Measurements from ENCODE around the gene PDPN. TPM values are rescaled to one million over a fixed set of nuclear protein-coding genes. Genes with fewer than 3 reads are reported as not detected.

The PDPN gene
- total RNA-seq, 1 donor from 2014 or later, result 8.5 TPM

DNA sequence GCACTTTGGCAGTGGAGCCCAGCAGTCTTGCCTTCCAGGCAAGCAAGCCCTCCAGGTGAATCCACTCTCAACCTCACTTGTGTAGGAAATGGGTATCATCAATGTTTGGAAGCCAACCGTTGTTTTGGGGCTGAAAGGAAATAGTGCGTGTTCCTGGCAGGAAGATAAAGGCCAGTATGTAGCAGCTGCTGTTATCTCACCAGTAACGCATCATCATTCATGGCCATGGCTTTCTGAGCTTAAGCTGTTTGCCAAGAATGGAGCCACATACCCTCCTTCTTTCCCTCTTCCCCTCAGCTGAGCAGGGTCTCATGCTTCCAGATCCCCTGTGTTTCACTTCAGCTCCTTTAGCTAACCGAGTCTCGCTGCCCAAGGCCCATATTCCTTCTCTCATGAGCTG, 2.2 kb upstream of the PDPN start:
- TF ChIP-seq, protein P1, sequence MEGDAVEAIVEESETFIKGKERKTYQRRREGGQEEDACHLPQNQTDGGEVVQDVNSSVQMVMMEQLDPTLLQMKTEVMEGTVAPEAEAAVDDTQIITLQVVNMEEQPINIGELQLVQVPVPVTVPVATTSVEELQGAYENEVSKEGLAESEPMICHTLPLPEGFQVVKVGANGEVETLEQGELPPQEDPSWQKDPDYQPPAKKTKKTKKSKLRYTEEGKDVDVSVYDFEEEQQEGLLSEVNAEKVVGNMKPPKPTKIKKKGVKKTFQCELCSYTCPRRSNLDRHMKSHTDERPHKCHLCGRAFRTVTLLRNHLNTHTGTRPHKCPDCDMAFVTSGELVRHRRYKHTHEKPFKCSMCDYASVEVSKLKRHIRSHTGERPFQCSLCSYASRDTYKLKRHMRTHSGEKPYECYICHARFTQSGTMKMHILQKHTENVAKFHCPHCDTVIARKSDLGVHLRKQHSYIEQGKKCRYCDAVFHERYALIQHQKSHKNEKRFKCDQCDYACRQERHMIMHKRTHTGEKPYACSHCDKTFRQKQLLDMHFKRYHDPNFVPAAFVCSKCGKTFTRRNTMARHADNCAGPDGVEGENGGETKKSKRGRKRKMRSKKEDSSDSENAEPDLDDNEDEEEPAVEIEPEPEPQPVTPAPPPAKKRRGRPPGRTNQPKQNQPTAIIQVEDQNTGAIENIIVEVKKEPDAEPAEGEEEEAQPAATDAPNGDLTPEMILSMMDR (IDR thresholded peaks at IDR 0.05), result no peak
- no peaks in the 10 kb centered on the region for H3K9me3 ChIP-seq
- intact Hi-C loops (cut with DNase I), result no loop called here
- no peak overlapping the region for H3K27ac ChIP-seq
- no peaks in the 10 kb centered on the region for H3K27me3 ChIP-seq
- no peak overlapping the region for H3K4me3 ChIP-seq
- no peaks in the 10 kb centered on the region for H3K36me3 ChIP-seq
- no peaks in the 10 kb centered on the region for H3K4me1 ChIP-seq
- DNase-seq (ENCODE audit: low spot score in 2 of 2), result no peak

DNA sequence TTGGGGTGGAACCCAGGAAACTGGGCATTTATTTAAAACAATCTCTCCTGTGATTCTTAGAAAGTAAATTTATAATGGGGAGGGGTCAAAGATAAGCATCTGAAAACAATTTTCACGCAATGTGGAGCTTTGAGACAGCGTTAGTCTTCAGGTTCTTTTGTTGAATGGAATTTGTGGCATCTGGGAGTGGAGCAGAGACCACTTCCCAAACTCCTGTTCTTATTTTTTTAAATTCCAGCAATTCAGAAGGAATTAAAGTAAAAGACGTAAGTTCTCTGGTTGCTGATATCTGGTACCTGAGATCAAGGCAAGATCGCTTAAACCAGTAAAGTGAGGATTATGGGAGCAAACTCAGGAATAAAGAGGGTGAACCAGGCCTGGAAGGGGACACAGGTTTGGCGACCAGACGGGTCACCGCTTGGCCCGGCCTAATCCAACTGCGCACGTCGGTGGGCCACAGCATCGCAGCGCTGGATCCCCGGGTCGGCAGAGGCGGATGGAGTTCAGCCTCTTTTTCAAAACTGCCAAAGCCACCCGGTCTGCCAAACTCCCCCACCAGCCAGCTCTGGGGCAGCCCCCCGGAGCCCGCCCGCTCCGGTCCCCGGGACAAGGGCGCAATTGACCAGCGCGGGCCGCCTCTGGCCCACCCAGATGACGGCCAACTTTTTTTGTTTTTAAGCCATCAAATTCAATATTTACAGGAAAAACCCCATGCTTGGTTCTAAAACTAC, 754 bp upstream of the PDPN start:
- H3K4me1 ChIP-seq, result no peaks in the 10 kb centered on the region
- no peaks in the 10 kb centered on the region for H3K36me3 ChIP-seq
- peak overlapping the region in 1 of 2 donors; percentile 55 for H3K4me3 ChIP-seq
- DNase-seq (ENCODE audit: low spot score in 2 of 2), result no peak
- H3K27me3 ChIP-seq, result no peaks in the 10 kb centered on the region
- TF ChIP-seq, protein P1 (IDR thresholded peaks at IDR 0.05), result no peak
- H3K27ac ChIP-seq, result no peak overlapping the region
- H3K9me3 ChIP-seq, result no peaks in the 10 kb centered on the region
- intact Hi-C loops (cut with DNase I), result no loop called here

- Histone ChIP-seq H3K27ac (peak overlapping the region in 1 of 2 donors; percentile 57), H3K4me3 (peak overlapping the region; percentile 31 to 55), H3K36me3 (no peaks in the 10 kb centered on the region), H3K4me1 (no peaks in the 10 kb centered on the region), H3K27me3 (no peaks in the 10 kb centered on the region), H3K9me3 (no peaks in the 10 kb centered on the region)
- intact Hi-C loops (cut with DNase I), result no loop called here
- TF ChIP-seq, protein P1 (IDR thresholded peaks at IDR 0.05), result no peak
- no peak for DNase-seq (ENCODE audit: low spot score in 2 of 2)
These were observed 547 bp downstream of the PDPN start for GRCh38 chr1:13583966-13584791.

DNA sequence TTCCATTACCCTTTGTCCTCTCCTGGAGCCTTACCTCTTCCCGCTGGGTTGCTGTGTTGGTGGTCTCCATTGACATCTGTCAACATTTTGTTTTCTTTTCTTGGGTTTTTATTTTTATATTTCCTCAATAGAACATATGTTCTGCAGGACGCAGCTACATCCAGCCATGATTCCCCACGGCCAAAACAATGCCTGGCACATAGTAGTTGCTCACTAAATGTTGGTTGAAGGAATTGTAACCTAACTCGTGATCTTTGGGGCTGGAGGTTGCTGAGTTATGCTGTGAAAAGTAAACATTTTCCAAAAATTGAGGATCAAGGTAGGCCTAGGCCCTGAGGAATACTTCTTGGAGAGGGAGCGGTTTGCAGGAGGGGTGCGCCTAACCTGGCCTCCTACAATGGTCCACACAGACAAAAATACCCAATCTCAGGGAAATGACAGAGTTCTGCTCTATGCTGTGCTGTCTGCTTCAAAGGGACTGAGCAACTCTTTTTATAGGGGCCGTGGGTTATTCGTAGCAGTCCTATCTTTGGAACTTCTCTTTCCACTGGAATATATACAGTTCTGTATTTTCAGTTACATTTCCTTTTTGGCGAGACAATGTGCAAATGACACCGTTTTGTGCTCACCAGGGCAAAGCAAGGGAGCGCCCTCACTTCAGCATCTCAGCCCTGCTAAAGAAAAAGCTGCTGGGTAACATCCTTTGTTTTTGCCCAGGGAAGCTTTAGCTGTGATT, 1.4 kb downstream of the PDPN start:
- Histone ChIP-seq H3K27me3 (no peaks in the 10 kb centered on the region), H3K4me1 (no peaks in the 10 kb centered on the region), H3K36me3 (no peaks in the 10 kb centered on the region), H3K4me3 (peak overlapping the region in 1 of 2 donors; percentile 55), H3K9me3 (no peaks in the 10 kb centered on the region), H3K27ac (peak overlapping the region in 1 of 2 donors; percentile 24)
- DNase-seq (ENCODE audit: low spot score in 2 of 2), result no peak
- TF ChIP-seq, protein P1 (IDR thresholded peaks at IDR 0.05), result no peak
- intact Hi-C loops (cut with DNase I), result no loop called here

DNA sequence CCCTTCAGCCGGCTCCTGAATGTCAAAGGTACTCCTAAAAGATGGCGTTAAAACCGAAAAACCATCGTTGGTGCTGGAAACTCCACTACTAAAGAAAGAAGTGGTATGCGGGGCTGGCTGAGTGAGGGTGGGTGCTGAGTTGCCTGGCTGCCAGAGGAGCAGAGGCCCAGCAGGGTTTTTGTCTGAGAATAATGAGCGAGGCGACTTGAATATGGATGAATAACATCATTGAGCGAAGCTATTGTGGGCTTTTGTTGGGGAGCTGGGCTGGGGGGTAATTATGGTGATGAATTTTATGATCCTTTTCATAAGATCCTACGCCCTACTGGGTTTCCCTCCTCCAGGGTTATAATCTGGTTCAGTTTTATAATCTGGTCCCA, 2.0 kb downstream of the PDPN start:
- no peaks in the 10 kb centered on the region for H3K4me1 ChIP-seq
- no peaks in the 10 kb centered on the region for H3K27me3 ChIP-seq
- H3K27ac ChIP-seq, result peak overlapping the region in 1 of 2 donors; percentile 24
- H3K36me3 ChIP-seq, result no peaks in the 10 kb centered on the region
- H3K9me3 ChIP-seq, result no peaks in the 10 kb centered on the region
- H3K4me3 ChIP-seq, result no peak overlapping the region
- intact Hi-C loops (cut with DNase I), result no loop called here
- DNase-seq (ENCODE audit: low spot score in 2 of 2), result no peak
- TF ChIP-seq, protein P1 (IDR thresholded peaks at IDR 0.05), result no peak

Data from ascending aorta (tissue), 2 donors.